ENCODE measurements around the gene PANK3. TPM values are rescaled to one million over a fixed set of nuclear protein-coding genes. Genes with fewer than 3 reads are reported as not detected.
"Not testable (repeated sequence)": the region's sequence is repeated elsewhere in the genome, so short reads cannot be mapped to it uniquely, and the experiment has no call there.

Gene PANK3
- polyA plus RNA-seq, 1 donor from 2014 or later: 145 TPM

GRCh38 chr5:168599826-168600225 is 20.7 kb upstream of the PANK3 start:
- Histone ChIP-seq H2AFZ (ENCODE audit: low read depth, low read length) (no peak overlapping the region), H3F3A (ENCODE audit: insufficient read depth, low read length, poor library complexity, severe bottlenecking) (no peaks in the 10 kb centered on the region), H3K27me3 (ENCODE audit: insufficient read depth, low read depth, low read length) (no peaks in the 10 kb centered on the region), H3K36me3 (ENCODE audit: insufficient read depth, low read length) (no peaks in the 10 kb centered on the region), H3K9me3 (ENCODE audit: low read length) (no peaks in the 10 kb centered on the region), H3K9me2 (ENCODE audit: insufficient read depth, low read length) (no peaks in the 10 kb centered on the region), H4K20me1 (ENCODE audit: insufficient read depth) (no peaks in the 10 kb centered on the region), H3K27ac (ENCODE audit: low read length) (no peak overlapping the region), H3K4me3 (ENCODE audit: low read length) (no peak overlapping the region), H3K4me2 (ENCODE audit: low read length) (no peak overlapping the region), H3K9ac (ENCODE audit: low read length) (no peak overlapping the region), H3K79me2 (replicated peaks; ENCODE audit: insufficient read depth, low read length) (no peaks in the 10 kb centered on the region)
- no peak for TF ChIP-seq EZH2 (IDR thresholded peaks at IDR 0.05; ENCODE audit: borderline replicate concordance, insufficient read depth, low read length, poor library complexity, severe bottlenecking)
- TF ChIP-seq POLR2AphosphoS5 (IDR thresholded peaks at IDR 0.05): no peak
- no peak for TF ChIP-seq RAD21 (conservative IDR thresholded peaks at IDR 0.05)
- TF ChIP-seq SMC3 (conservative IDR thresholded peaks at IDR 0.05; ENCODE audit: poor library complexity): no peak

DNA sequence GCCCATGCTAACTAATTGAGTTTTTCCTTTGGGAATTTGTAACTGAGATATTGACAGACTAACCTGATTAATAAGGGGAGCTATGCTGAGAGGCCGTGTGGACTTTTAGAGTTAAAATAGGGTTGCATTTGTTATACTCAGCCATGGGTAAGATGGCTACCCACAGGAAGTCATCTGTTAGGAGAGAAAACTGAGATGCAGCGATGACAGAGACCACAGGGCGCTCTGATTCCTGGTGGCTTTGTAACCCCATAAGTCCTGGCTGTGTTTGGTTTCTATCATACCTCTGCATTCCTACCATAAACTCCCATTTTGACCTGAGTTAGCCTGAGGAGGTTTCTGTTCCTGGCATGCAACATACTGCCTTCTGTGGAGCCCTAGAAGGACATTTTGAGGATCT is 19.5 kb upstream of the PANK3 start:
- H2AFZ ChIP-seq (ENCODE audit: low read depth, low read length): no peak overlapping the region
- H3K9me3 ChIP-seq (ENCODE audit: low read length): no peaks in the 10 kb centered on the region
- H3F3A ChIP-seq (ENCODE audit: insufficient read depth, low read length, poor library complexity, severe bottlenecking): no peaks in the 10 kb centered on the region
- no peaks in the 10 kb centered on the region for H3K9me2 ChIP-seq (ENCODE audit: insufficient read depth, low read length)
- H3K27me3 ChIP-seq (ENCODE audit: insufficient read depth, low read depth, low read length): no peaks in the 10 kb centered on the region
- H3K4me3 ChIP-seq (ENCODE audit: low read length): no peak overlapping the region
- TF ChIP-seq REST (IDR thresholded peaks at IDR 0.05; ENCODE audit: borderline replicate concordance) (no peak), POLR2AphosphoS5 (IDR thresholded peaks at IDR 0.05) (no peak), TAF1 (IDR thresholded peaks at IDR 0.05; ENCODE audit: low read depth) (no peak), SMC3 (conservative IDR thresholded peaks at IDR 0.05; ENCODE audit: poor library complexity) (no peak)
- H4K20me1 ChIP-seq (ENCODE audit: insufficient read depth): no peaks in the 10 kb centered on the region
- H3K27ac ChIP-seq (ENCODE audit: low read length): no peak overlapping the region
- no peak overlapping the region for H3K4me2 ChIP-seq (ENCODE audit: low read length)
- no peaks in the 10 kb centered on the region for H3K36me3 ChIP-seq (ENCODE audit: insufficient read depth, low read length)
- H3K9ac ChIP-seq (ENCODE audit: low read length): no peak overlapping the region
- no peaks in the 10 kb centered on the region for H3K79me2 ChIP-seq (replicated peaks; ENCODE audit: insufficient read depth, low read length)

DNA sequence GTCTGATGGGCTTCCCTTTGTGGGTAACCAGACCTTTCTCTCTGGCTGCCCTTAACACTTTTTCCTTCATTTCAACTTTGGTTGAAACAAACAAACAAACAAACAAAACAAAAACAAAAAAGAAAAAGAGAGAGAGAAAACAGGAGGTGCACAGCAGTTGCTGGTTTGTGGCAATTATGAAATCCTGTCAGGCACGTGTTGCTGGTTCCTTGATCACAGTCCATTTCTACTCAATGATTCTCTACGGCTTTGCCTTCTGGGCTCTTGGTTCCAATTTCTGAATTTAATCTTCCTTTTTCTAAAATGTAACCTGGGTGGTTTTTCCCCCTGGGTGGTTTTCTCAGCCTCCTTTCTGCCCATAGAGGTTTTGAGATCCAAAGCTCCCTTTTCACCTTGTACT is 17.8 kb upstream of the PANK3 start:
- H4K20me1 ChIP-seq (ENCODE audit: insufficient read depth): no peaks in the 10 kb centered on the region
- no peak overlapping the region for H2AFZ ChIP-seq (ENCODE audit: low read depth, low read length)
- no peaks in the 10 kb centered on the region for H3K9me2 ChIP-seq (ENCODE audit: insufficient read depth, low read length)
- H3K4me3 ChIP-seq (ENCODE audit: low read length): no peak overlapping the region
- H3K27me3 ChIP-seq (ENCODE audit: insufficient read depth, low read depth, low read length): no peaks in the 10 kb centered on the region
- no peak overlapping the region for H3K27ac ChIP-seq (ENCODE audit: low read length)
- H3K79me2 ChIP-seq (replicated peaks; ENCODE audit: insufficient read depth, low read length): no peaks in the 10 kb centered on the region
- no peaks in the 10 kb centered on the region for H3K9me3 ChIP-seq (ENCODE audit: low read length)
- no peaks in the 10 kb centered on the region for H3K36me3 ChIP-seq (ENCODE audit: insufficient read depth, low read length)
- no peak overlapping the region for H3K9ac ChIP-seq (ENCODE audit: low read length)
- TF ChIP-seq EZH2 (IDR thresholded peaks at IDR 0.05; ENCODE audit: borderline replicate concordance, insufficient read depth, low read length, poor library complexity, severe bottlenecking) (no peak), EP300 (conservative IDR thresholded peaks at IDR 0.05; ENCODE audit: poor library complexity, severe bottlenecking) (no peak), POLR2AphosphoS5 (IDR thresholded peaks at IDR 0.05) (no peak), SMC3 (conservative IDR thresholded peaks at IDR 0.05; ENCODE audit: poor library complexity) (no peak), TAF1 (IDR thresholded peaks at IDR 0.05; ENCODE audit: low read depth) (no peak), MXI1 (conservative IDR thresholded peaks at IDR 0.05; ENCODE audit: poor library complexity, severe bottlenecking) (no peak), RAD21 (conservative IDR thresholded peaks at IDR 0.05) (no peak), REST (IDR thresholded peaks at IDR 0.05; ENCODE audit: borderline replicate concordance) (no peak)
- TF ChIP-seq, protein P1, sequence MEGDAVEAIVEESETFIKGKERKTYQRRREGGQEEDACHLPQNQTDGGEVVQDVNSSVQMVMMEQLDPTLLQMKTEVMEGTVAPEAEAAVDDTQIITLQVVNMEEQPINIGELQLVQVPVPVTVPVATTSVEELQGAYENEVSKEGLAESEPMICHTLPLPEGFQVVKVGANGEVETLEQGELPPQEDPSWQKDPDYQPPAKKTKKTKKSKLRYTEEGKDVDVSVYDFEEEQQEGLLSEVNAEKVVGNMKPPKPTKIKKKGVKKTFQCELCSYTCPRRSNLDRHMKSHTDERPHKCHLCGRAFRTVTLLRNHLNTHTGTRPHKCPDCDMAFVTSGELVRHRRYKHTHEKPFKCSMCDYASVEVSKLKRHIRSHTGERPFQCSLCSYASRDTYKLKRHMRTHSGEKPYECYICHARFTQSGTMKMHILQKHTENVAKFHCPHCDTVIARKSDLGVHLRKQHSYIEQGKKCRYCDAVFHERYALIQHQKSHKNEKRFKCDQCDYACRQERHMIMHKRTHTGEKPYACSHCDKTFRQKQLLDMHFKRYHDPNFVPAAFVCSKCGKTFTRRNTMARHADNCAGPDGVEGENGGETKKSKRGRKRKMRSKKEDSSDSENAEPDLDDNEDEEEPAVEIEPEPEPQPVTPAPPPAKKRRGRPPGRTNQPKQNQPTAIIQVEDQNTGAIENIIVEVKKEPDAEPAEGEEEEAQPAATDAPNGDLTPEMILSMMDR (IDR thresholded peaks at IDR 0.05; ENCODE audit: poor library complexity, severe bottlenecking): no peak
- H3K4me2 ChIP-seq (ENCODE audit: low read length): no peak overlapping the region
- H3F3A ChIP-seq (ENCODE audit: insufficient read depth, low read length, poor library complexity, severe bottlenecking): no peaks in the 10 kb centered on the region

DNA sequence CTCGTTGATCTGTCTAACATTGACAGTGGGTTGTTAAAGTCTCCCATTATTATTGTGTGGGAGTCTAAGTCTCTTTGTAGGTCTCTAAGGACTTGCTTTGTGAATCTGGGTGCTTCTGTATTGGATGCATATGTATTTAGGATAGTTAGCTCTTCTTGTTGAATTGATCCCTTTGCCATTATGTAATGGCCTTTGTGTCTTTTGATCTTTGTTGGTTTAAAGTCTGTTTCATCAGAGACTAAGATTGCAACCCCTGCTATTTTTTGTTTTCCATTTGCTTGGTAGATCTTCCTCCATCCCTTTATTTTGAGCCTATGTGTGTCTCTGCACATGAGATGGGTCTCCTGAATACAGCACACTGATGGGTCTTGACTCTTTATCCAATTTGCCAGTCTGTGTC is 17.0 kb upstream of the PANK3 start:
- not testable (repeated sequence) for H3K9me2 ChIP-seq (ENCODE audit: insufficient read depth, low read length); H3K9ac ChIP-seq (ENCODE audit: low read length); H3K9me3 ChIP-seq (ENCODE audit: low read length); H3K36me3 ChIP-seq (ENCODE audit: insufficient read depth, low read length); H3F3A ChIP-seq (ENCODE audit: insufficient read depth, low read length, poor library complexity, severe bottlenecking); H3K4me2 ChIP-seq (ENCODE audit: low read length); H3K27ac ChIP-seq (ENCODE audit: low read length); H2AFZ ChIP-seq (ENCODE audit: low read depth, low read length); H3K79me2 ChIP-seq (replicated peaks; ENCODE audit: insufficient read depth, low read length); H3K4me3 ChIP-seq (ENCODE audit: low read length); H4K20me1 ChIP-seq (ENCODE audit: insufficient read depth); H3K27me3 ChIP-seq (ENCODE audit: insufficient read depth, low read depth, low read length)

All from neural cell (in vitro differentiated cells).